Activated CD8-positive, alpha-beta memory T cell treated with anti-CD3 and anti-CD28 coated beads for 48 hours (primary cell): ENCODE results near the gene TACC2.

ENCODE experiments used
- DNase-seq, 3 experiments: peaks; one replicate each; pipeline ENCODE4 v3.0.0-alpha.2; 2020; ENCODE audit warnings: low read depth in 2 of 3, low spot score in 2 of 3

TACC2 gene

GRCh38 chr10:122164815-122165483 is 176.0 kb downstream of the TACC2 start:
- no peak for DNase-seq

DNA sequence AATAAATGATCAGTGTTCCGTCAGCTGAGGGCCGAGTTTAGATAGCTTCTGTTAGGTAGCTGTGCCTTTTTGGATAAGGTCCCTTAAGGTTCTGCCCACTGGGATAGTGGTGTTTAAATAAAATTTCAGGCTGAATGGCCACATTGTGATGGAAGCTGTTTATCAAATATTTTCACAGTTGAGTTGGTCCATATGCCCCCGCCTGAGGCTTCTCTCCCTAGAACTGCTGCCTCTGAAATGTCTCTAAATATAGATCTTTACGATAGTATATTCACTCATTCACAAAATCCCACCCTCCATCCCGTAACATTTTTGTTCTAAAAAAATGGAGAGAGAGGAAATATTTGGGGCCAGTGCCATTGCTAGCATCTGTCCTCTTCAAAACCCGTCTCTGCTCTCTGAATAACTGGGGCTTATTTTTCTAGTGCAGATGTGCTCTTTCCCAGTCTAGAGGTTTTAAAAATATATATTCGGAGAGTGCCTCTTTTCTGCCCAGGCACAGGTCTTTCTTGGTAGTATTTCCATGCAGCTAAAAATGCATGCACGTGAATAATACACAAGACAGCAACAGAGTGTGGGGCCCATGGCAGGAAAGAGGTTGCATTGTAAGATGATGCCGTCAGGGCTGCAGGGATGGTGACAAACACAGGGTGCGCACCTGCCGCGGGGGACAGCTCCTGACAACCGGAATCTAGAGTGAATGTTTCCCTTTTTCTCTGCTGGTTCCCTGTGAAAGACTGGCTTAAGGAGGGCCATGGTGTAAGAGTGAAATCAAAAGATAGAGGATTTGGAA is 176.7 kb downstream of the TACC2 start:
- no peak for DNase-seq

DNA sequence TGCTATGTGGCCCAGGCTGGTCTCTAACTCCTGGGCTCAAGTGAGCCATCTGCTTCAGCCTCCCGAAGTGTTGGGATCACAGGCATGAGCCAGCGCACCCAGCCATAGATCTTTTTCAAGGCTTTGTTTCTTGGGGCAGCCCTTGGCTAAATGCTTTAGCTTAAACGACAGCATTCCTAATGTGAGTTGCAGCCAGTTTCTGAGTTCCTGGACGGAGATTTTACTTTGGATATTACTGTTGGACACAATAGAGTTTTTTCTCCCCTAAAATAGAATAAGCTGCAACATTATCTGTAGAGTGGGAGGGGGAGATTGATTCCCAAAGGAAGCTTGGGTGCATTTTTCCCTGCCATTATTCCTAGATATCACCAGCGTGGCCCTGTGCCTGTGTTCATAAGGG is 179.1 kb downstream of the TACC2 start:
- no peak for DNase-seq

GRCh38 chr10:122168598-122169394 is 179.8 kb downstream of the TACC2 start:
- no peak for DNase-seq

GRCh38 chr10:122170802-122171201 is 181.8 kb downstream of the TACC2 start:
- DNase-seq: no peak

DNA sequence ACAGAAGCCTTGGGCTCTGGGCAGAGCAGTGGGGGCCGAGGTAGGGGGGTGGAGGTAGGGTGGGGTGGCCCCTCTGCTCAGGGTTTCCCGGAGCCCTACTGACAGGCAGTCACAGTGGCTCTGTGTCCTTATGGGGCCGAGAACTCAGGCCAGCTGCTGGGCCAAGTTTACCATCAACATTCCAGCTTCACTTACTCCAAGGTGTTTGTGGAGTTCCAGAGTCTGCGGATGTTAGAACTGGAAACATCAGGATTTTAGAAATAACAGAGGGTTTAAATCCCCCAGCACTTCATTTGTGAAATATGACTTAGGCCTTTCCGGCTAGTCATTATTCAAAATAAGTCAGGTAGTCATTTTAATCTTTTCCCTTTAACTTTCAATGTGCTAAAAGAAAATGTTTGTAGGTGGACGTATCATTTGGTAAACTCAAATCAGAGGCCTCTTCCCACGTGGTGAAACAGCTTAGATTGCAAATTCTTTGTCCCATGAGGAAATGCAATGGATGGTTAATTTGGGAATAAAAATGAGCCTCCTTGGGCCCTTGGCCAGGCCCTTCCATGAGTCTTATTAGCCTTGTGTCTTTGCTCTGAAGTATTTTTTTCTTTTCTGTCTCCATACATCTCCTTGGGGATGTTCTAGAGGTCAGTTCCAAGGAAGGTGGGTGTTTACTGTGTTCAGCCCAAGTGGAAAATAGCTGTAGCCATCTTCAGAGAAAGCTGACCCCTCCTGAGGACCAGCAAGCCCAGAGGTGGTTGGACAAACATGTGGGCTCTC is 182.5 kb downstream of the TACC2 start:
- no peak for DNase-seq

- no peak for DNase-seq
These were observed 183.5 kb downstream of the TACC2 start for GRCh38 chr10:122172361-122173008.

GRCh38 chr10:122173337-122173736 is 184.4 kb downstream of the TACC2 start:
- DNase-seq: no peak

DNA sequence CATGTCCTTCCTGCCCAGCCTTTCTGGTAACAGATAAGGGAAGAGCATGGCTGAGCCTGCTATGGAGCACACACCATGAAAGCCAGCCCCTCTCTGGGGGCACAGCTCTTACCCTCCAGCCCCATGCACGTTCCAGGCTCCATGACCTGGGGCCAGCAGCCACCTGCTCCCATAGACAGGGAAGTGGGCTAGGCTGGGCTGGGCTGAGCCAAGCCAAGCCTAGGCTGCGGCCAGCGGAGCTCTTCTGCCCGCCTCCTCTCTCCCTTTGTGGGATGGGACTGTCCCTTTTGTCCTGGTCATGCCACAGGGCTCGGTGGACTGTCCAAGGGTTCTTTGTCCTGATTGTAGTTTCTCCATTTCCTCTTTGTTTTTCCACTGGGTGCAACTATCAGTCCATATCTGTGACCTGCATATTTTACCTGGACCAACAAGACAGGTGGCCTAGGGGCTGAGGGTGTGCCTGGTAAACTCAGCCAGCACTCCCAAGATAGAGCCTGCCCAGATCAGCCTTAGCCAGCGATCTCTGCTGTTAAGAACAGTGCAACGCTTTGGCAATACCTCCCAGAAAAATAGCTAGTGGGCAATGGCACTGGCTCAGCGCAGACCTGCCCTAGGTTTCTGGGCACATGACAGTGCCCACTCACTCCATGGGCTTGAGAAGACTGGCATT is 184.9 kb downstream of the TACC2 start:
- DNase-seq: no peak

DNA sequence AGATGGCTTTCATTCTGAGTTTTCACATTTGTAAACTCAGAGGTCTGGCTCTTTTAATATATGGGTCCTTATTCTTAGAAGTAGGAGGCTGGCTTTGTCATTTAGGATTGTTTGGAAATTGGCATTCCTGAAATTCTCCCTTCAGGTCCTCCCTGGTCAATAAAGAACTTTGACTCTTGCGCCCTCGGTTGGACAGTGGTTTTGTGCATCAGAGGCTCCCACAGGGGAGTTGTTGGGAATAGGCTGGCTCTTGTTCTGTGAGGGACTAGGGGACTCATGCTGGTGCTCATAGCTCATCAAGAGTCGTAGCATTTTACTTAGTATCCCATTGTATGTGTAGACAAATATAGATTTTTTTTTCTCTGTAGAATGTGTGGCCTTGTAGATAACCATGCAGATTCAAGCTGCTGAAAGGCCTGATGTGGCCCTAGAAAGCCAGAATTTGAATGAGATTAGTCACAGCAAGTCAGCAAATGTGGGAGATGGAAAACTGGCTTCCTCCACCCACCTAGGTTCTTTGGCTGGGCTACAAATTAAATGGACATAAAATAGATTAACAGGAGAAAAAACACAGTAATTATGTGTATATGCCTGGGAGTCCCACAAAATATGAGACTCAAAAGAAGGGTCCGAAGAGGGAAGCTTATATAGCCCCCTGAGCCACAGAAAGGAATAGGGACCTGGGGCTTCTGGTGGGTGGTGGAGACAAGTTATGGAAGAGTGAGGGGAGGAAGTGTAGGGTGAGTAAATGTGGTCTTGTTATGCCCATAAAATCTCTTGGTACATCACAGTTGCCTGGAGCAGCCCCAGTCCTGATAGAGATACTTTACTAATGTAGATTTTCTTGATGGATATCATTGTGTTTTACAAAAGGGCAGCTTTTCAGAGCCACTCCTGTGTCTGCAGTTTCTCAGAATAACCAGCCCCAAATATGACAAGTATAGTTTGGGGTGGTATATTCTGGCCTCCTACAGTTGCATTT is 187.6 kb downstream of the TACC2 start:
- no peak for DNase-seq

GRCh38 chr10:122178655-122179054 is 189.7 kb downstream of the TACC2 start:
- DNase-seq: no peak

- DNase-seq: no peak
These were observed 192.2 kb downstream of the TACC2 start for GRCh38 chr10:122181041-122181732.

- DNase-seq: no peak
These were observed 192.9 kb downstream of the TACC2 start for GRCh38 chr10:122181876-122182275.

DNA sequence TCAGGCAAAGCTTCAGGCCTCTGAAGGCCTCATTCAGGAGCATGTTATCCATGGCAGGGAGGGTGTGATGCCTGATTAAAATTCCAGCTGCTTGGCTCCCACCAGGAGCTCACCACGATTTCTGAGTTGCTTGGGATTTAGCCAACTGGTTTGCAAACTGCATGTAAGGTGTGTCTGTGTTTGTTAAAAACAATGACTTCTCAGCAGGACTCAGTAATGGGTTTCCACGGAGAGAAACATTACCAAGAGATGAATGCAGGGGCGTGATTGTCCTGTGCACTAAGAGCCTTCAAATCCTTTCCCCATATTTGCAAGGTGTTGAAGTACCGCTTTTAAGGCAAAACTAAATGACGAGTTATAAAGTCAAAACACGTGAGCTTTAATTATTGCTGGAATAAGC is 193.3 kb downstream of the TACC2 start:
- DNase-seq: no peak

- DNase-seq: no peak
These were observed 195.3 kb downstream of the TACC2 start for GRCh38 chr10:122184254-122184653.

GRCh38 chr10:122185643-122186042 is 196.7 kb downstream of the TACC2 start:
- DNase-seq: no peak

GRCh38 chr10:122186816-122187810 is 198.2 kb downstream of the TACC2 start:
- DNase-seq: no peak
